Measurements from ENCODE around the gene TTC9C. TPM values are rescaled to one million over a fixed set of nuclear protein-coding genes. Genes with fewer than 3 reads are reported as not detected.
"Not testable (repeated sequence)": the region's sequence is repeated elsewhere in the genome, so short reads cannot be mapped to it uniquely, and the experiment has no call there.

The TTC9C gene
- total RNA-seq, 1 donor from 2014 or later: 25.6 TPM

- Histone ChIP-seq H3K27me3 (ENCODE audit: control insufficient read depth in 3 of 3, insufficient read depth in 3 of 3, low read length in 3 of 3) (no peaks in the 10 kb centered on the region), H3K9me3 (ENCODE audit: control insufficient read depth in 3 of 3, low read length in 3 of 3) (no peaks in the 10 kb centered on the region), H3K9ac (ENCODE audit: low read depth in 1 of 3, low read length in 3 of 3) (no peak overlapping the region), H3K27ac (ENCODE audit: low read depth, low read length) (no peak overlapping the region), H3K4me1 (ENCODE audit: control insufficient read depth in 3 of 3, insufficient read depth in 3 of 3, low read length in 3 of 3) (peaks cover 24 to 29% (median 24%) of the 10 kb centered on the region in 3 donors), H3K4me3 (ENCODE audit: low read length in 3 of 3) (no peak overlapping the region), H3K36me3 (ENCODE audit: control insufficient read depth in 3 of 3, insufficient read depth in 3 of 3, low read length in 3 of 3) (peaks cover 53 to 62% (median 60%) of the 10 kb centered on the region in 3 donors)
These were observed 6.3 kb upstream of the TTC9C start for GRCh38 chr11:62721994-62722393.

GRCh38 chr11:62724171-62724570 lies 4.1 kb upstream of the TTC9C start:
- no peak overlapping the region for H3K27ac ChIP-seq (ENCODE audit: low read depth, low read length)
- H3K4me1 ChIP-seq (ENCODE audit: control insufficient read depth in 3 of 3, insufficient read depth in 3 of 3, low read length in 3 of 3): peaks cover 24 to 40% (median 24%) of the 10 kb centered on the region in 3 donors
- H3K36me3 ChIP-seq (ENCODE audit: control insufficient read depth in 3 of 3, insufficient read depth in 3 of 3, low read length in 3 of 3): peaks cover 42 to 45% (median 43%) of the 10 kb centered on the region in 3 donors
- H3K4me3 ChIP-seq (ENCODE audit: low read length in 3 of 3): no peak overlapping the region
- H3K9me3 ChIP-seq (ENCODE audit: control insufficient read depth in 3 of 3, low read length in 3 of 3): no peaks in the 10 kb centered on the region
- H3K27me3 ChIP-seq (ENCODE audit: control insufficient read depth in 3 of 3, insufficient read depth in 3 of 3, low read length in 3 of 3): no peaks in the 10 kb centered on the region
- peak overlapping the region in 2 of 3 donors; percentile 90 to 97 for H3K9ac ChIP-seq (ENCODE audit: low read depth in 1 of 3, low read length in 3 of 3)

- Histone ChIP-seq H3K9ac (ENCODE audit: low read depth in 1 of 3, low read length in 3 of 3) (peak overlapping the region; percentile 90 to 98 (median 97)), H3K27me3 (ENCODE audit: control insufficient read depth in 3 of 3, insufficient read depth in 3 of 3, low read length in 3 of 3) (no peaks in the 10 kb centered on the region), H3K9me3 (ENCODE audit: control insufficient read depth in 3 of 3, low read length in 3 of 3) (no peaks in the 10 kb centered on the region), H3K27ac (ENCODE audit: low read depth, low read length) (peak overlapping the region; percentile 93), H3K4me3 (ENCODE audit: low read length in 3 of 3) (peak overlapping the region; percentile 88 to 97 (median 95)), H3K4me1 (ENCODE audit: control insufficient read depth in 3 of 3, insufficient read depth in 3 of 3, low read length in 3 of 3) (peaks cover 29 to 50% (median 32%) of the 10 kb centered on the region in 3 donors), H3K36me3 (ENCODE audit: control insufficient read depth in 3 of 3, insufficient read depth in 3 of 3, low read length in 3 of 3) (peaks cover 31 to 34% (median 31%) of the 10 kb centered on the region in 3 donors)
These were observed 2.6 kb upstream of the TTC9C start for GRCh38 chr11:62725646-62726045.

- H3K4me1 ChIP-seq (ENCODE audit: control insufficient read depth in 3 of 3, insufficient read depth in 3 of 3, low read length in 3 of 3): peaks cover 33 to 55% (median 36%) of the 10 kb centered on the region in 3 donors
- H3K4me3 ChIP-seq (ENCODE audit: low read length in 3 of 3): peak overlapping the region; percentile 88 to 97 (median 95)
- H3K27ac ChIP-seq (ENCODE audit: low read depth, low read length): peak overlapping the region; percentile 93
- H3K27me3 ChIP-seq (ENCODE audit: control insufficient read depth in 3 of 3, insufficient read depth in 3 of 3, low read length in 3 of 3): no peaks in the 10 kb centered on the region
- H3K36me3 ChIP-seq (ENCODE audit: control insufficient read depth in 3 of 3, insufficient read depth in 3 of 3, low read length in 3 of 3): peaks cover 24 to 31% (median 27%) of the 10 kb centered on the region in 3 donors
- H3K9ac ChIP-seq (ENCODE audit: low read depth in 1 of 3, low read length in 3 of 3): peak overlapping the region; percentile 90 to 98 (median 97)
- H3K9me3 ChIP-seq (ENCODE audit: control insufficient read depth in 3 of 3, low read length in 3 of 3): no peaks in the 10 kb centered on the region
These were observed 2.0 kb upstream of the TTC9C start for GRCh38 chr11:62726156-62726914.

- Histone ChIP-seq H3K4me1 (ENCODE audit: control insufficient read depth in 3 of 3, insufficient read depth in 3 of 3, low read length in 3 of 3) (peaks cover 33 to 55% (median 36%) of the 10 kb centered on the region in 3 donors), H3K9ac (ENCODE audit: low read depth in 1 of 3, low read length in 3 of 3) (peak overlapping the region; percentile 90 to 98 (median 97))
These were observed 1.4 kb upstream of the TTC9C start for GRCh38 chr11:62726915-62727164.

GRCh38 chr11:62727165-62727871 lies 968 bp upstream of the TTC9C start, which contains the start of gene HNRNPUL2:
HNRNPUL2 (minus strand) TSS chr11:62727457; CDS start chr11:62727156, 301 bp downstream.
- Histone ChIP-seq H3K27ac (ENCODE audit: low read depth, low read length) (peak within 1 kb of the TSS; percentile 93), H3K4me1 (ENCODE audit: control insufficient read depth in 3 of 3, insufficient read depth in 3 of 3, low read length in 3 of 3) (peaks cover 33 to 55% (median 36%) of the 10 kb centered on the region in 3 donors), H3K9ac (ENCODE audit: low read depth in 1 of 3, low read length in 3 of 3) (peak within 1 kb of the TSS; percentile 93 to 98 (median 97)), H3K9me3 (ENCODE audit: control insufficient read depth in 3 of 3, low read length in 3 of 3) (no peaks in the 10 kb centered on the region), H3K27me3 (ENCODE audit: control insufficient read depth in 3 of 3, insufficient read depth in 3 of 3, low read length in 3 of 3) (no peaks in the 10 kb centered on the region), H3K36me3 (ENCODE audit: control insufficient read depth in 3 of 3, insufficient read depth in 3 of 3, low read length in 3 of 3) (peaks cover 14 to 22% (median 18%) of the 10 kb centered on the region in 3 donors), H3K4me3 (ENCODE audit: low read length in 3 of 3) (peak within 1 kb of the TSS; percentile 88 to 99 (median 98))

More at GRCh38 chr11:62726915-62727164, 1.4 kb upstream of the TTC9C start:
- no peaks in the 10 kb centered on the region for H3K27me3 ChIP-seq (ENCODE audit: control insufficient read depth in 3 of 3, insufficient read depth in 3 of 3, low read length in 3 of 3)
- H3K27ac ChIP-seq (ENCODE audit: low read depth, low read length): peak overlapping the region; percentile 93
- peaks cover 19 to 27% (median 22%) of the 10 kb centered on the region in 3 donors for H3K36me3 ChIP-seq (ENCODE audit: control insufficient read depth in 3 of 3, insufficient read depth in 3 of 3, low read length in 3 of 3)
- H3K4me3 ChIP-seq (ENCODE audit: low read length in 3 of 3): peak overlapping the region; percentile 88 to 97 (median 95)
- H3K9me3 ChIP-seq (ENCODE audit: control insufficient read depth in 3 of 3, low read length in 3 of 3): no peaks in the 10 kb centered on the region

GRCh38 chr11:62727872-62728170 lies 465 bp upstream of the TTC9C start:
- no peaks in the 10 kb centered on the region for H3K27me3 ChIP-seq (ENCODE audit: control insufficient read depth in 3 of 3, insufficient read depth in 3 of 3, low read length in 3 of 3)
- H3K36me3 ChIP-seq (ENCODE audit: control insufficient read depth in 3 of 3, insufficient read depth in 3 of 3, low read length in 3 of 3): peaks cover 9 to 18% (median 13%) of the 10 kb centered on the region in 3 donors
- peak overlapping the region; percentile 93 to 98 (median 97) for H3K9ac ChIP-seq (ENCODE audit: low read depth in 1 of 3, low read length in 3 of 3)
- H3K27ac ChIP-seq (ENCODE audit: low read depth, low read length): peak overlapping the region; percentile 93
- H3K4me1 ChIP-seq (ENCODE audit: control insufficient read depth in 3 of 3, insufficient read depth in 3 of 3, low read length in 3 of 3): peaks cover 33 to 55% (median 38%) of the 10 kb centered on the region in 3 donors
- no peaks in the 10 kb centered on the region for H3K9me3 ChIP-seq (ENCODE audit: control insufficient read depth in 3 of 3, low read length in 3 of 3)
- peak overlapping the region; percentile 88 to 99 (median 98) for H3K4me3 ChIP-seq (ENCODE audit: low read length in 3 of 3)

GRCh38 chr11:62730076-62730475 lies 1.8 kb downstream of the TTC9C start:
- H3K9ac ChIP-seq (ENCODE audit: low read depth in 1 of 3, low read length in 3 of 3): peak overlapping the region; percentile 38 to 68 (median 40)
- peaks cover 19 to 39% (median 23%) of the 10 kb centered on the region in 3 donors for H3K4me1 ChIP-seq (ENCODE audit: control insufficient read depth in 3 of 3, insufficient read depth in 3 of 3, low read length in 3 of 3)
- H3K27ac ChIP-seq (ENCODE audit: low read depth, low read length): not testable (repeated sequence)

GRCh38 chr11:62732830-62733229 lies 4.5 kb downstream of the TTC9C start:
- peaks cover 14 to 20% (median 19%) of the 10 kb centered on the region in 3 donors for H3K36me3 ChIP-seq (ENCODE audit: control insufficient read depth in 3 of 3, insufficient read depth in 3 of 3, low read length in 3 of 3)
- H3K9me3 ChIP-seq (ENCODE audit: control insufficient read depth in 3 of 3, low read length in 3 of 3): no peaks in the 10 kb centered on the region
- no peak overlapping the region for H3K27ac ChIP-seq (ENCODE audit: low read depth, low read length)
- peaks cover 9 to 27% (median 15%) of the 10 kb centered on the region in 3 donors for H3K4me1 ChIP-seq (ENCODE audit: control insufficient read depth in 3 of 3, insufficient read depth in 3 of 3, low read length in 3 of 3)
- H3K27me3 ChIP-seq (ENCODE audit: control insufficient read depth in 3 of 3, insufficient read depth in 3 of 3, low read length in 3 of 3): no peaks in the 10 kb centered on the region
- H3K9ac ChIP-seq (ENCODE audit: low read depth in 1 of 3, low read length in 3 of 3): peak overlapping the region in 1 of 3 donors; percentile 18
- H3K4me3 ChIP-seq (ENCODE audit: low read length in 3 of 3): no peak overlapping the region

More at GRCh38 chr11:62730076-62730475, 1.8 kb downstream of the TTC9C start:
- Histone ChIP-seq H3K36me3 (ENCODE audit: control insufficient read depth in 3 of 3, insufficient read depth in 3 of 3, low read length in 3 of 3) (peaks cover 9 to 21% (median 14%) of the 10 kb centered on the region in 3 donors), H3K4me3 (ENCODE audit: low read length in 3 of 3) (peak overlapping the region in 2 of 3 donors; percentile 48 to 51)
- not testable (repeated sequence) for H3K9me3 ChIP-seq (ENCODE audit: control insufficient read depth in 3 of 3, low read length in 3 of 3); H3K27me3 ChIP-seq (ENCODE audit: control insufficient read depth in 3 of 3, insufficient read depth in 3 of 3, low read length in 3 of 3)

- H3K36me3 ChIP-seq (ENCODE audit: control insufficient read depth in 3 of 3, insufficient read depth in 3 of 3, low read length in 3 of 3): peaks cover 22 to 30% (median 27%) of the 10 kb centered on the region in 3 donors
- H3K9ac ChIP-seq (ENCODE audit: low read depth in 1 of 3, low read length in 3 of 3): no peak overlapping the region
- no peaks in the 10 kb centered on the region for H3K27me3 ChIP-seq (ENCODE audit: control insufficient read depth in 3 of 3, insufficient read depth in 3 of 3, low read length in 3 of 3)
- H3K4me3 ChIP-seq (ENCODE audit: low read length in 3 of 3): no peak overlapping the region
- H3K9me3 ChIP-seq (ENCODE audit: control insufficient read depth in 3 of 3, low read length in 3 of 3): no peaks in the 10 kb centered on the region
- H3K4me1 ChIP-seq (ENCODE audit: control insufficient read depth in 3 of 3, insufficient read depth in 3 of 3, low read length in 3 of 3): peaks cover 0 to 2% (median 0%) of the 10 kb centered on the region in 3 donors
- H3K27ac ChIP-seq (ENCODE audit: low read depth, low read length): no peak overlapping the region
These were observed 8.9 kb downstream of the TTC9C start for GRCh38 chr11:62737196-62737595.

Data from skeletal muscle tissue (tissue), 4 donors.